Body of pancreas (tissue), 4 donors: ENCODE results near the gene NDUFV1. TPM values are rescaled to one million over a fixed set of nuclear protein-coding genes. Genes with fewer than 3 reads are reported as not detected.

Source experiments
- ATAC-seq: fragments of 150-250 bp; one replicate; pipeline ENCODE4 v1.9.1; 2016
- DNase-seq, 4 donors: peaks; one replicate each; pipeline ENCODE4 v3.0.0-alpha.2; 2019
- H3K27ac ChIP-seq, 4 donors: fragments of 200-600 bp; sonication (generic); 1 replicate in 3 of 4; 2 replicates in 1 of 4; pipeline versions ENCODE4 v1.5.1 to v1.6.1; 2016 to 2019; ENCODE audit warnings: mild to moderate bottlenecking in 1 of 4, mixed read lengths in 1 of 4, moderate library complexity in 1 of 4
- H3K27me3 ChIP-seq, 2 donors: fragments of 200-600 bp; sonication (generic); one replicate each; pipeline ENCODE4 v1.6.0; 2016; ENCODE audit warnings: mild to moderate bottlenecking in 1 of 2
- H3K36me3 ChIP-seq, 2 donors: fragments of 200-600 bp; sonication (generic); replicated peaks in 1 of 2; 2 replicates each; pipeline ENCODE4 v1.5.1; 2016; ENCODE audit warnings: low read depth in 2 of 2; ENCODE audit not compliant: insufficient read depth in 1 of 2
- H3K4me1 ChIP-seq: fragments of 200-600 bp; sonication (generic); one replicate; pipeline ENCODE4 v1.6.0; 2016
- H3K4me3 ChIP-seq, 2 donors: fragments of 200-600 bp; sonication (generic); 1 replicate in 1 of 2; 2 replicates in 1 of 2; pipeline ENCODE4 v1.5.1; 2016 to 2019
- H3K9me3 ChIP-seq, 3 donors: fragments of 200-600 bp; sonication (generic); 1 replicate in 2 of 3; 2 replicates in 1 of 3; pipeline ENCODE4 v1.5.1; 2016
- POLR2A ChIP-seq, 3 donors: fragments of 450-650 bp; IDR thresholded peaks; one replicate each; pipeline ENCODE4 v1.6.1; 2016; ENCODE audit warnings: antibody characterized with exemption in 3 of 3, mild to moderate bottlenecking in 2 of 3
- whole genome bisulfite sequencing, 2 donors: methylation state at CpG; one replicate each; pipeline ENCODE4 v1.1.5; 2017; 5-methylcytosine and 5-hydroxymethylcytosine counted together
- intact Hi-C: fragments of 100-400 bp; cut with DNase I; formaldehyde crosslinking; loops from one replicate; pipeline ENCODE4 v1.15.1; 2023
- total RNA-seq, 2 donors: library from RNA; depleted of rRNA; stranded (reverse); fragments of >200 nt; gene quantifications; one replicate each; pipeline ENCODE4 v1.1.0, GENCODE V29; 2016
- TF ChIP-seq, protein P1 (sequence below), 7 experiments: fragments of 450-650 bp in 4 of 7; fragments of 200-600 bp in 3 of 7; sonication (generic) in 3 of 7; IDR thresholded peaks; one replicate each; pipeline ENCODE4 v1.5.1; 2016 to 2019; ENCODE audit warnings: antibody characterized with exemption in 7 of 7

Gene NDUFV1
- total RNA-seq, 2 donors from 2014 or later = 209 to 264 TPM

DNA sequence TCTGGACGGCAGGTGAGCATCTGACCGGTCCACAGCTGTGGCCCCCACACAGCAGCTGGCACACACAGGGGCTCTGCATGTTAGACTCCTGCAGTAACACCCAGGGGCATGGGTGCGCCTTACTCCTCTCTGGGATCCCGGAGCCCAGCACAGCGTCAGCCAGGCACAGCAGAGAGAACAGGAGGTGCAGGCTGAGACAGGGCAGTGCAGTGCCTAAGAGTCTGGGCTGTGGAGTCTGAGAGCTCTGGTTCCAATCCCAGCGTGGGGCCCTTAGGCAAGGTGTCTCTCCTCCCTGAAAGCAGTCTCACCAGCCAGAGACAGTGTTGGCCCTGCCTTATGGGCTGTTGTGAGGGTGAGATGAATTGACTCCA lies 20.7 kb downstream of the NDUFV1 start:
- DNase-seq = peak in 2 of 4 donors; percentile 1 to 11
- no peaks in the 10 kb centered on the region for H3K9me3 ChIP-seq
- ATAC-seq = no peak
- H3K27ac ChIP-seq = no peak overlapping the region
- no peak overlapping the region for H3K4me3 ChIP-seq
- H3K4me1 ChIP-seq = peaks cover 32% of the 10 kb centered on the region
- TF ChIP-seq, protein P1, sequence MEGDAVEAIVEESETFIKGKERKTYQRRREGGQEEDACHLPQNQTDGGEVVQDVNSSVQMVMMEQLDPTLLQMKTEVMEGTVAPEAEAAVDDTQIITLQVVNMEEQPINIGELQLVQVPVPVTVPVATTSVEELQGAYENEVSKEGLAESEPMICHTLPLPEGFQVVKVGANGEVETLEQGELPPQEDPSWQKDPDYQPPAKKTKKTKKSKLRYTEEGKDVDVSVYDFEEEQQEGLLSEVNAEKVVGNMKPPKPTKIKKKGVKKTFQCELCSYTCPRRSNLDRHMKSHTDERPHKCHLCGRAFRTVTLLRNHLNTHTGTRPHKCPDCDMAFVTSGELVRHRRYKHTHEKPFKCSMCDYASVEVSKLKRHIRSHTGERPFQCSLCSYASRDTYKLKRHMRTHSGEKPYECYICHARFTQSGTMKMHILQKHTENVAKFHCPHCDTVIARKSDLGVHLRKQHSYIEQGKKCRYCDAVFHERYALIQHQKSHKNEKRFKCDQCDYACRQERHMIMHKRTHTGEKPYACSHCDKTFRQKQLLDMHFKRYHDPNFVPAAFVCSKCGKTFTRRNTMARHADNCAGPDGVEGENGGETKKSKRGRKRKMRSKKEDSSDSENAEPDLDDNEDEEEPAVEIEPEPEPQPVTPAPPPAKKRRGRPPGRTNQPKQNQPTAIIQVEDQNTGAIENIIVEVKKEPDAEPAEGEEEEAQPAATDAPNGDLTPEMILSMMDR (IDR thresholded peaks at IDR 0.05) = no peak
- TF ChIP-seq POLR2A (IDR thresholded peaks at IDR 0.05) = no peak
- no peaks in the 10 kb centered on the region for H3K36me3 ChIP-seq
- no peaks in the 10 kb centered on the region for H3K27me3 ChIP-seq
- intact Hi-C loops = no loop called here
- WGBS, 2 donors = 94 to 95% methylated on average over 2 to 6 of the region's 6 CpGs

GRCh38 chr11:67627812-67628624 lies 21.3 kb downstream of the NDUFV1 start:
- intact Hi-C loops = no loop called here

GRCh38 chr11:67628710-67629385 lies 22.1 kb downstream of the NDUFV1 start:
- no peaks in the 10 kb centered on the region for H3K36me3 ChIP-seq
- no peak overlapping the region for H3K4me3 ChIP-seq
- peaks cover 42% of the 10 kb centered on the region for H3K4me1 ChIP-seq
- no peaks in the 10 kb centered on the region for H3K9me3 ChIP-seq
- intact Hi-C loops = no loop called here
- TF ChIP-seq, protein P1 (IDR thresholded peaks at IDR 0.05) = no peak
- no peak for TF ChIP-seq POLR2A (IDR thresholded peaks at IDR 0.05)
- no peaks in the 10 kb centered on the region for H3K27me3 ChIP-seq
- peak overlapping the region in 3 of 4 donors; percentile 91 to 95 (median 93) for H3K27ac ChIP-seq
- ATAC-seq = no peak
- WGBS, 2 donors = 31 to 45% methylated on average over 9 to 25 of the region's 25 CpGs
- DNase-seq = peak in 1 of 4 donors; percentile 28

More at GRCh38 chr11:67627812-67628624, 21.3 kb downstream of the NDUFV1 start:
- Histone ChIP-seq H3K36me3 (no peaks in the 10 kb centered on the region), H3K4me3 (no peak overlapping the region), H3K4me1 (peaks cover 38% of the 10 kb centered on the region), H3K27me3 (no peaks in the 10 kb centered on the region), H3K9me3 (no peaks in the 10 kb centered on the region), H3K27ac (no peak overlapping the region)
- DNase-seq (peak in 1 of 4 donors; percentile 11), ATAC-seq (no peak)
- WGBS, 2 donors = 85 to 90% methylated on average over 7 to 15 of the region's 15 CpGs
- TF ChIP-seq, protein P1 (IDR thresholded peaks at IDR 0.05) = no peak
- no peak for TF ChIP-seq POLR2A (IDR thresholded peaks at IDR 0.05)

GRCh38 chr11:67629386-67630227 lies 22.9 kb downstream of the NDUFV1 start, which contains the start of gene NUDT8:
Gene NUDT8, minus strand, starts transcription at chr11:67629937. Its CDS starts 26 bp downstream, at chr11:67629911.
- no peaks in the 10 kb centered on the region for H3K9me3 ChIP-seq
- no peaks in the 10 kb centered on the region for H3K27me3 ChIP-seq
- peaks cover 42% of the 10 kb centered on the region for H3K4me1 ChIP-seq
- TF ChIP-seq, protein P1 (IDR thresholded peaks at IDR 0.05) = peak; percentile 85 to 94 (median 91)
- TF ChIP-seq POLR2A (IDR thresholded peaks at IDR 0.05) = peak in 2 of 3 donors; percentile 47 to 70
- WGBS, 2 donors = 0 to 10% methylated on average over 7 to 99 of the region's 102 CpGs
- H3K36me3 ChIP-seq = no peaks in the 10 kb centered on the region
- peak; percentile 74 for ATAC-seq
- peak; percentile 83 to 88 (median 86) for DNase-seq
- H3K27ac ChIP-seq = peak within 1 kb of the TSS; percentile 91 to 97 (median 94)
- H3K4me3 ChIP-seq = peak within 1 kb of the TSS; percentile 20 to 36
- intact Hi-C loops = no loop called here
